ENCODE measurements around the gene SLC5A8.

- TF ChIP-seq POLR2A (IDR thresholded peaks at IDR 0.05) (no peak), CTCF (IDR thresholded peaks at IDR 0.05) (no peak)
Measured at GRCh38 chr12:101110866-101111265, 99.2 kb downstream of the SLC5A8 start.
